HG03439 (cell line): ENCODE measurements around the gene NLK.
"Not testable (repeated sequence)": the region's sequence is repeated elsewhere in the genome, so short reads cannot be mapped to it uniquely, and the experiment has no call there.

Experiments
- ATAC-seq: cut with Tn5 transposase; IDR thresholded peaks from one replicate; pipeline ENCODE4 v1.9.1; 2021; ENCODE audit warnings: mild to moderate bottlenecking, moderate library complexity; ENCODE audit not compliant: unreplicated experiment

NLK gene

DNA sequence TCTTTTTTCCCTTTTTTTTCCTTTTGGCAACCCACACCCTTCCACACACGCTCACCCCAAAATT lies at the start of gene NLK:
TSS of gene NLK (plus strand) at position 21 of the 64 bp plus-strand sequence. CDS start 197 bp downstream, outside the sequence.
- no peak for ATAC-seq

DNA sequence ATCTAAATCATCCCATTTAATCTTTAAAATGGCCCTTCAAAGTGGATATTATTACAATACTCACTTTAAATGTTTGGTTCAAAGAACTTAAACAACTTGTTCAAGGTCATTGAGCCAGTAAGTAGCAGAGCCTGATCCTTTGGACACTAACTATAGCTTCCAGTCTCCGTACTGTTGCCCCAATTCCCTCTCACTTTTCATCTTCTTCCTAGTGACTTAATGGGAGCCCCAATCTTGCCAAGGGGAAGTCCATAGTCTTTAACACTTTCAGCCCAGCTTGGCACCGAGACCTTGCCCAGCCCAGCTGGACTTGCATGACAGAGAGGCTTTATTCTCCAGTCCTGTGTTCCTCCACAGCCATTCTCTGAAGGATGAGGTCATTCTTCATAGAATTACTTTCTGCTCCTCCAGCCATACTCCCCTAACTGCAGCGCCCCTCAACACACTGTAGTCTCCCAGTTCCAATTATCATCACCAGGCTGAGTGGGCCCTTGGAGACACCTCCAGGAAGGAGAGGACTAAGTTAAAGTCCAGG lies 49.2 kb upstream of the NLK start:
- no peak for ATAC-seq

DNA sequence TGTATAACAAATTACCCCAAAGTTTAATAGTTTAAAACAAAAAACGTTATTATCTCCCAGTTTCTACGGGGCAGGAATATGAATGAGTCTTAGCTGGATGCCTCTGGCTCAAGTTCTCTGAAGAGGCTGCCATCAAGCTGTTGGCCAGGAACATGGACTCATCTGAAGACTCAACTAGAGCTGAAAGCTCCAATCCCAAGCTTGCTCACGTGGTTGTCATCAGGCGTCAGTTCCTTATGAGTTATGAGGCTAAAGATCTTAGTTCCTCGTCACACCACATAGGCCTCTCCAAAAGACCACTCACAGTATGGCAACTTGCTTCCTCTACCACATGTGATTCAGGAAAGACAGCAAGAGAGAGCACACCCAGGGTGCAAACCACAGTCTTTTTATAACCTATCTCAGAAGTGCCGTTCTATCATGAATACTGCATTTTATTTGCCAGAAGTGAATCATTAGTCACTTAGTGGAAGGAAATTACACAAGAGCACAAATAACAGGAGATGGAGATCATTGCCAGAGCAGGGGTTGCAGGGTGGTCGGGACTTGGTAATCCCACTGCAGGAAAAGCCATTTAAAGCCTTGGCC lies 48.7 kb upstream of the NLK start:
- no peak for ATAC-seq

DNA sequence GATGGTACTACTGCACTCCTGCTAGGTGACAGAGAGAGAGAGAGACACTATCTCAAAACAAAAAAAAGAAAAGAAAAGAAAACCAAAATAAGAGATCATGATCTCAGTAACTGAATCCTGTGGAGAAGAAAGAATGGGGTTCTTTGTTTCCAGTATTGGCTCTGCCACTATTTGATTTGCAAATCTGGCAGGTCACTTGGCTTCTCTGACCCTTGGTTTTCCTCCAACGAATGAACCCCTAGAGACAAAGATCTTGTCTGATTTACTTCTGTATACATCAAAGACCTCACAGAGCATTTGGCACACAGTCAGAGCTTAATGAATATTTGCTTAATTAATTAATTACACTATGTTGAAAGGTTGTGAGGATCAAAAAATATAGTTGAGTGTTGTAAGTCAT lies 47.9 kb upstream of the NLK start:
- ATAC-seq, result no peak

- ATAC-seq, result no peak
Measured at GRCh38 chr17:27995554-27995953, 46.9 kb upstream of the NLK start.

DNA sequence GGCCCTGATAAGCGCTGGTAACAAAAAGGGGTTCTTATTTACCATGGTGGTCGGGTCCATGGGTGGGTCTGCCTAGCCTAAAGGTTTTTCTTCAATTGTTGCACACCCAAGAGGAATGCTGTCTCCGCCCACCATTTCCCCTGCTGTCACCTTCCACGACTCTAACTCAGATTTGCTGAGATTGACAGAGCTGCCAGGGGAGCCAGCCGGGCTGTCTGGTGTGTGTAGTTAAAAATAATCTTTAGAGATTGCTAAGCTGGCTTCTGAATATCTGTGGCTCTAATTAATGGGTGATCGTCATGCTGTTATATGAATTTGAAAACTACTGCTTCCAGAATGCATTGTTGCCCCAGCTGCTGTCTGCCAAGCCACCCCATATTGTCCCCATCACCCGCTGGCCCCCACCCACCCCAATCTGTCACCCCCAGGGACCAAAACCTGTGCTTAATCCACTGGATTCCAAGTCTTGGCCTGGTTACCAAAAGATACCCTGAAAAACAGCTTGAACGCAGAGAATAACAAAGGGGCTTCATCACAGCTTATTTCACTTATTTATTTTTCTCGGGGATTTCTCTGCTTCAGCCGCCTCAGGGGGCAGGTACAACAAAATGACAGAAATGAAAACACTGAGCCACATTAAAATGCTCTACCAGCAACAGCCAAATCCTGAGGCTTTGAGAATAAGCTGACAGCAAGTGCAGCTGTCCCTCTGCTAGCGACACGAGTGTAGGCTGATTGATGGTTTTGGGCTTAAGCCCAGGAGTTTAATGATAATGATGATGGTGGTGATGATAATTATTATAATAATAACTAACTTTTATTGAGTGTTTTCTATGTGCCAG lies 46.1 kb upstream of the NLK start:
- no peak for ATAC-seq

GRCh38 chr17:27997044-27997401 lies 45.5 kb upstream of the NLK start:
- no peak for ATAC-seq

GRCh38 chr17:27997522-27997921 lies 45.0 kb upstream of the NLK start:
- no peak for ATAC-seq

GRCh38 chr17:28001149-28001548 lies 41.3 kb upstream of the NLK start:
- ATAC-seq, result no peak

- no peak for ATAC-seq
Measured at GRCh38 chr17:28004344-28004743, 38.1 kb upstream of the NLK start.

DNA sequence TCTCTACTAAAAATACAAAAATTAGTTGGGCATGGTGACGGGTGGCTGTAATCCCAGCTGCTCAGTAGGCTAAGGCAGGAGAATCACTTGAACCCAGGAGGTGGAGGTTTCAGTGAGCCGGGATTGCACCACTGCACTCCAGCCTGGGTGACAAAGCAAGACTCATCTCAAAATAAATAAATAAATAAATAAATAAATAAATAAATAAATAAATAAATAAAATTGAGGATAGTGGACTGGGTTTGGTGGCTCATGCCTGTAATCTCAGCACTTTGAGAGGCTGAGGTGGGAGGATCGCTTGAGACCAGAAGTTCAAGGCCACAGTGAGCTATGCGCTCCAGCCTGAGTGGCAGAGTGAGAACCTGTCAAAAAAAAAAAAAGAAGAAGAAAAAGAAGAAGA lies 34.6 kb upstream of the NLK start:
- ATAC-seq, result not testable (repeated sequence)

GRCh38 chr17:28008513-28008912 lies 34.0 kb upstream of the NLK start:
- no peak for ATAC-seq

- no peak for ATAC-seq
Measured at GRCh38 chr17:28010406-28010805, 32.1 kb upstream of the NLK start.

GRCh38 chr17:28018439-28019070 lies 23.9 kb upstream of the NLK start:
- ATAC-seq, result no peak

- ATAC-seq, result no peak
Measured at GRCh38 chr17:28020515-28020914, 22.0 kb upstream of the NLK start.

DNA sequence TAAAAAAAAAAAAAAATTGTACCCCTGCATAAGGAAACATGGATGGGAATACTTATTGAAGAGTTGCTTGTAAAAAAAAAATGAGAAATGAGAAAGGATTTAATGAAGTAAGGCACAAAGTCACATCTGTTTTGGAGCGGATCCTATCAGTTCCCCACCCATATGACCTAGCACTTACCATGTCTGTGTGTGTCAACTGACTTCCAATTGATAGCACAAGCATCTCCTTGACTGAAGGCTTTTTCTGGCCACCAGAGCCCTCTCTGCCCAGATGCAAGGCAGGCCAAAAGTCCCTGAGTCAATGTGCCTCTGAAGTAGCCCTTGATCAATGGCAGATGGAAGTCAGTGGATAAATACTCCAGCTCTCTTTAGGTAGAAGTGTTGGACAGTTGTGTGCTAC lies 13.4 kb upstream of the NLK start:
- no peak for ATAC-seq

- ATAC-seq, result no peak
Measured at GRCh38 chr17:28030386-28030785, 12.1 kb upstream of the NLK start.

DNA sequence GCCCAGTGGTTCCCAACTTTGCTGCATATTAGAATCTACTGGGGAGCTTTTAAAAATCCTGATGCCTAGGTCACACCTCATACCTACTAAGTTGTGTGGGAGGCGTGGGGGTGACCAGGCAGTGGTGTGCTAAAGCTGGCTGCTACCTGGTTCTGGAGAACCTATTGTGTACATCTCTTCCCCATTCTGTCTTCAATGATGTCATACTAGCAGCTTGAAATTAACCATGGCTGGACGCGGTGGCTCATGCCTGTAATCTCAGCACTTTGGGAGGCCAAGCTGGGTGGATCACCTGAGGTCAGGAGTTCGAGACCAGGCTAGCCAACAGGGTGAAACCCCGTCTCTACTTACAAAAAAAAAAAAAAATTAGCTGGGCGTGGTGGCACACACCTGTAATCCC lies 11.3 kb upstream of the NLK start:
- ATAC-seq, result no peak

DNA sequence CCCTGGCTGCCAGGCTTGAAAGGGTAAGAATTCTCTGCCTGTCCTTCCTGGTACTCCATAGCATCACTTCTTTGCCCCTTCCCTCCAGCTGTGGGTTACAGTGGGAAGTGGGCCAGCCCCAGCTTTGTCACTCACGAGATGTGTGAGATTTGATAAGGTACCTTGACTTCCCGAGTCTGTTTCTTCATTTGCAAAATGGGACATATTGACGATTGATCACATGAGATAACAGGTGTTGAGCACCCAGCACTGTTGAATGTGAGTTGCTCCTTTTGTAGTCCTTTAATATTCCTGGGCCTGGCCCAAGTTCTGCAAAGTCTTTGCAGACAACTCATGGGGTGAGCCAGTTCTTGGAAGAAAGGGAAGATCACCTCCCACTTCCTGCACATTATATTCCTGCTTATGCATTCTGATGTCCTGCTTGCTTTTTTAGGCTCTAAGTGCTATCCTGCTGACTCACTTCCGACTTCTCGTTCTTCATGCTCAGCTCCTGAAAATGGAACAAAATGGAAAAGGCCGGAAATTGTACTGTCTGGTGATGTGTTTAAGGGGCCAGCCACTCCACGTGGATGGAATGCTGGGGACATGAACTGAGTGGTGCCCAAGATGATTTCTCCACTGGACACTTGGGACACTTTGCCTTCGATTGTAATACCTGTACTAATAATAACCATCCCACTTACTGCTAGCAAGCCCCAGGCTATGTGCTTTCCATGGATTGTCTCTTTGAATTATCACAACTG lies 8.3 kb upstream of the NLK start:
- ATAC-seq, result no peak

GRCh38 chr17:28035452-28035851 lies 7.0 kb upstream of the NLK start:
- ATAC-seq, result not testable (repeated sequence)

- ATAC-seq, result not testable (repeated sequence)
Measured at GRCh38 chr17:28035884-28036283, 6.6 kb upstream of the NLK start.

GRCh38 chr17:28038802-28039201 lies 3.7 kb upstream of the NLK start:
- no peak for ATAC-seq
